Measurements from ENCODE around the gene CBY1. TPM values are rescaled to one million over a fixed set of nuclear protein-coding genes. Genes with fewer than 3 reads are reported as not detected.

CBY1 gene
- total RNA-seq, 2 donors from 2014 or later: 40.7 to 60.9 TPM

GRCh38 chr22:38608992-38609750 lies 47.3 kb upstream of the CBY1 start:
- Mint-ChIP-seq H3K9me3 (no peaks in the 10 kb centered on the region), H3K27me3 (ENCODE audit: insufficient read depth) (no peaks in the 10 kb centered on the region), H3K4me1 (no peaks in the 10 kb centered on the region), H3K4me3 (no peak overlapping the region), H3K27ac (no peak overlapping the region), H3K36me3 (ENCODE audit: low read depth) (peaks cover 15% of the 10 kb centered on the region)
- Histone ChIP-seq H3K4me1 (ENCODE audit: control insufficient read depth, insufficient read depth, low read length) (peaks cover 3% of the 10 kb centered on the region), H3K27me3 (ENCODE audit: control insufficient read depth, insufficient read depth, low read length, poor library complexity, severe bottlenecking) (no peaks in the 10 kb centered on the region), H3K4me3 (ENCODE audit: low read length) (no peak overlapping the region), H3K27ac (ENCODE audit: low read depth, low read length) (no peak overlapping the region), H3K9ac (ENCODE audit: extremely low read depth, low read length, poor library complexity, severe bottlenecking) (no peak overlapping the region), H3K36me3 (ENCODE audit: control insufficient read depth, insufficient read depth, low read length) (peaks cover 8% of the 10 kb centered on the region), H3K9me3 (ENCODE audit: control insufficient read depth, low read length) (no peaks in the 10 kb centered on the region)
- WGBS, 2 experiments (ENCODE audit: insufficient coverage in 1 of 2, insufficient read length in 1 of 2): 96 to 97% methylated on average over 11 to 13 of the region's 13 CpGs
- no peak for DNase-seq
- no peak for TF ChIP-seq CTCF (conservative IDR thresholded peaks at IDR 0.05)

- 93 to 100% methylated on average over 5 of the region's 5 CpGs for WGBS, 2 experiments (ENCODE audit: insufficient coverage in 1 of 2, insufficient read length in 1 of 2)
- no peak for TF ChIP-seq CTCF (conservative IDR thresholded peaks at IDR 0.05)
- H3K9me3 Mint-ChIP-seq: no peaks in the 10 kb centered on the region
Observed at GRCh38 chr22:38610234-38610633, 46.2 kb upstream of the CBY1 start.

GRCh38 chr22:38611559-38611958 lies 44.9 kb upstream of the CBY1 start:
- Mint-ChIP-seq H3K4me1 (no peaks in the 10 kb centered on the region), H3K27me3 (ENCODE audit: insufficient read depth) (no peaks in the 10 kb centered on the region), H3K27ac (no peak overlapping the region), H3K36me3 (ENCODE audit: low read depth) (peaks cover 25% of the 10 kb centered on the region), H3K4me3 (no peak overlapping the region), H3K9me3 (no peaks in the 10 kb centered on the region)
- Histone ChIP-seq H3K4me3 (ENCODE audit: low read length) (no peak overlapping the region), H3K27ac (ENCODE audit: low read depth, low read length) (no peak overlapping the region), H3K36me3 (ENCODE audit: control insufficient read depth, insufficient read depth, low read length) (peaks cover 8% of the 10 kb centered on the region), H3K9ac (ENCODE audit: extremely low read depth, low read length, poor library complexity, severe bottlenecking) (no peak overlapping the region), H3K4me1 (ENCODE audit: control insufficient read depth, insufficient read depth, low read length) (peaks cover 3% of the 10 kb centered on the region), H3K9me3 (ENCODE audit: control insufficient read depth, low read length) (no peaks in the 10 kb centered on the region), H3K27me3 (ENCODE audit: control insufficient read depth, insufficient read depth, low read length, poor library complexity, severe bottlenecking) (no peaks in the 10 kb centered on the region)
- TF ChIP-seq CTCF (conservative IDR thresholded peaks at IDR 0.05): no peak
- DNase-seq: no peak
- WGBS, 2 experiments (ENCODE audit: insufficient coverage in 1 of 2, insufficient read length in 1 of 2): 96 to 100% methylated on average over 5 of the region's 5 CpGs

More at GRCh38 chr22:38610234-38610633, 46.2 kb upstream of the CBY1 start:
- Mint-ChIP-seq H3K36me3 (ENCODE audit: low read depth) (peaks cover 14% of the 10 kb centered on the region), H3K4me3 (no peak overlapping the region), H3K4me1 (no peaks in the 10 kb centered on the region), H3K27me3 (ENCODE audit: insufficient read depth) (no peaks in the 10 kb centered on the region), H3K27ac (no peak overlapping the region)
- Histone ChIP-seq H3K9ac (ENCODE audit: extremely low read depth, low read length, poor library complexity, severe bottlenecking) (no peak overlapping the region), H3K4me1 (ENCODE audit: control insufficient read depth, insufficient read depth, low read length) (peaks cover 3% of the 10 kb centered on the region), H3K36me3 (ENCODE audit: control insufficient read depth, insufficient read depth, low read length) (peaks cover 8% of the 10 kb centered on the region), H3K9me3 (ENCODE audit: control insufficient read depth, low read length) (no peaks in the 10 kb centered on the region), H3K4me3 (ENCODE audit: low read length) (no peak overlapping the region), H3K27me3 (ENCODE audit: control insufficient read depth, insufficient read depth, low read length, poor library complexity, severe bottlenecking) (no peaks in the 10 kb centered on the region), H3K27ac (ENCODE audit: low read depth, low read length) (no peak overlapping the region)
- no peak for DNase-seq
